Liver (tissue), 9 donors: ENCODE measurements around the gene C5. TPM values are rescaled to one million over a fixed set of nuclear protein-coding genes. Genes with fewer than 3 reads are reported as not detected.

Source experiments
- DNase-seq: peaks from one replicate; pipeline ENCODE4 v3.0.0-alpha.2; 2017; ENCODE audit warnings: low spot score
- H3K27ac ChIP-seq, 2 donors: one replicate each; pipeline ENCODE4 v1.7.0; 2013; ENCODE audit warnings: inconsistent platforms in 2 of 2, low read length in 2 of 2, control low read depth in 1 of 2, low read depth in 1 of 2, mild to moderate bottlenecking in 1 of 2
- H3K27me3 ChIP-seq, 4 donors: one replicate each; pipeline versions ENCODE4 v1.6.1 to v1.7.0; 2013; ENCODE audit warnings: low read length in 3 of 4, inconsistent platforms in 1 of 4, mild to moderate bottlenecking in 1 of 4, moderate library complexity in 1 of 4; ENCODE audit not compliant: control insufficient read depth in 4 of 4, insufficient read depth in 4 of 4
- H3K36me3 ChIP-seq, 4 donors: one replicate each; pipeline versions ENCODE4 v1.6.1 to v1.7.0; 2013; ENCODE audit warnings: low read length in 3 of 4, mild to moderate bottlenecking in 3 of 4, low read depth in 1 of 4, moderate library complexity in 1 of 4; ENCODE audit not compliant: control insufficient read depth in 4 of 4, insufficient read depth in 3 of 4
- H3K4me1 ChIP-seq, 4 donors: one replicate each; pipeline versions ENCODE4 v1.6.1 to v1.7.0; 2013; ENCODE audit warnings: low read length in 3 of 4, mild to moderate bottlenecking in 3 of 4, moderate library complexity in 1 of 4; ENCODE audit not compliant: control insufficient read depth in 4 of 4, insufficient read depth in 4 of 4
- H3K4me3 ChIP-seq, 3 donors: one replicate each; pipeline versions ENCODE4 v1.6.1 to v1.7.0; 2013; ENCODE audit warnings: low read length in 3 of 3, control low read depth in 1 of 3, low read depth in 1 of 3, mild to moderate bottlenecking in 1 of 3
- H3K9ac ChIP-seq, 2 donors: one replicate each; pipeline ENCODE4 v1.7.0; 2013; ENCODE audit warnings: low read length in 2 of 2, mild to moderate bottlenecking in 2 of 2, moderate library complexity in 2 of 2, control low read depth in 1 of 2, low read depth in 1 of 2
- H3K9me3 ChIP-seq, 4 donors: one replicate each; pipeline versions ENCODE4 v1.6.1 to v1.7.0; 2013; ENCODE audit warnings: low read length in 3 of 4; ENCODE audit not compliant: control insufficient read depth in 4 of 4
- ATF3 ChIP-seq: IDR thresholded peaks from 2 replicates; pipeline ENCODE4 v1.6.1; 2016; ENCODE audit warnings: antibody characterized with exemption
- CTCF ChIP-seq: fragments of 150-350 bp; IDR thresholded peaks from 2 replicates; pipeline ENCODE4 v1.5.1; 2017; ENCODE audit warnings: improper control_type of control experiment, low read depth, low read length; ENCODE audit not compliant: missing input control
- EGR1 ChIP-seq, 2 donors: IDR thresholded peaks; 2 replicates each; pipeline ENCODE4 v1.6.1; 2016 to 2018; ENCODE audit warnings: antibody characterized with exemption in 2 of 2, low read depth in 2 of 2
- FOXA1 ChIP-seq: IDR thresholded peaks from 2 replicates; pipeline ENCODE4 v1.6.1; 2016; ENCODE audit warnings: antibody characterized with exemption
- FOXA2 ChIP-seq: IDR thresholded peaks from 2 replicates; pipeline ENCODE4 v1.6.1; 2016; ENCODE audit warnings: antibody characterized with exemption
- GABPA ChIP-seq, 2 donors: IDR thresholded peaks in 1 of 2; conservative IDR thresholded peaks in 1 of 2; 2 replicates each; pipeline ENCODE4 v1.6.1; 2016; ENCODE audit warnings: antibody characterized with exemption in 2 of 2, mild to moderate bottlenecking in 1 of 2, moderate library complexity in 1 of 2
- HNF4A ChIP-seq, 2 donors: conservative IDR thresholded peaks; 2 replicates each; pipeline ENCODE4 v1.6.1; 2016; ENCODE audit warnings: antibody characterized with exemption in 2 of 2, mild to moderate bottlenecking in 2 of 2
- JUND ChIP-seq, 2 donors: IDR thresholded peaks; 2 replicates each; pipeline ENCODE4 v1.6.1; 2016; ENCODE audit warnings: antibody characterized with exemption in 2 of 2
- MAX ChIP-seq: IDR thresholded peaks from 2 replicates; pipeline ENCODE4 v1.6.1; 2016; ENCODE audit warnings: antibody characterized with exemption
- NR2F2 ChIP-seq: IDR thresholded peaks from 2 replicates; pipeline ENCODE4 v1.6.1; 2016; ENCODE audit warnings: antibody characterized with exemption
- RAD21 ChIP-seq, 2 donors: IDR thresholded peaks; 2 replicates each; pipeline ENCODE4 v1.6.1; 2016; ENCODE audit warnings: antibody characterized with exemption in 2 of 2, mild to moderate bottlenecking in 2 of 2
- REST ChIP-seq: IDR thresholded peaks from 2 replicates; pipeline ENCODE4 v1.6.1; 2016; ENCODE audit warnings: antibody characterized with exemption, mild to moderate bottlenecking
- RXRA ChIP-seq, 2 donors: IDR thresholded peaks; 2 replicates each; pipeline ENCODE4 v1.6.1; 2017 to 2018; ENCODE audit warnings: antibody characterized with exemption in 2 of 2, mild to moderate bottlenecking in 1 of 2
- SP1 ChIP-seq: IDR thresholded peaks from 2 replicates; pipeline ENCODE4 v1.6.1; 2018; ENCODE audit warnings: antibody characterized with exemption, mild to moderate bottlenecking
- TAF1 ChIP-seq: conservative IDR thresholded peaks from 2 replicates; pipeline ENCODE4 v1.6.1; 2016; ENCODE audit warnings: antibody characterized with exemption, mild to moderate bottlenecking
- YY1 ChIP-seq: IDR thresholded peaks from 2 replicates; pipeline ENCODE4 v1.6.1; 2016; ENCODE audit warnings: antibody characterized with exemption, mild to moderate bottlenecking
- ZBTB33 ChIP-seq: IDR thresholded peaks from 2 replicates; pipeline ENCODE4 v1.6.1; 2016; ENCODE audit warnings: antibody characterized with exemption
- WGBS: extraction: QIAGEN DNeasy Blood & Tissue Kit; methylation state at CpG from one replicate; pipeline ENCODE4 v1.1.7; 2013; 5-methylcytosine and 5-hydroxymethylcytosine counted together
- polyA plus RNA-seq, 2 donors: library from polyadenylated mRNA; stranded (reverse) in 1 of 2; unstranded in 1 of 2; fragments of 200-250 nt in 1 of 2; fragments of >200 nt in 1 of 2; fragmentation: Nextera tagmentation in 1 of 2; extraction: Ambion mirVana in 1 of 2; gene quantifications; one replicate each; pipeline versions ENCODE4 v1.2.1 to v1.2.3, GENCODE V29; 2013 to 2015
- total RNA-seq, 2 donors: library from RNA; depleted of rRNA; stranded (reverse); fragments of >200 nt; gene quantifications; one replicate each; pipeline ENCODE4 v1.2.3, GENCODE V29; 2014
- donor health status: healthy.
- donor health status: healthy.
- donor health status: healthy.
- donor health status: healthy.
- donor health status: healthy.

Gene C5
- total and polyA plus RNA-seq, 4 donors, result 127 to 485 (median 361) TPM

GRCh38 chr9:121024237-121024636, 25.8 kb downstream of the C5 start (continued):
- TF ChIP-seq ATF3 (no peak), MAX (no peak), ZBTB33 (no peak), FOXA2 (no peak), TAF1 (no peak), HNF4A (conservative IDR thresholded peaks at IDR 0.05) (no peak), EGR1 (IDR thresholded peaks at IDR 0.05; ENCODE audit: low read depth in 2 of 2) (no peak)

GRCh38 chr9:121023064-121023463, 27.0 kb downstream of the C5 start:
- Histone ChIP-seq H3K9ac (peak overlapping the region in 1 of 2 donors; percentile 8), H3K4me3 (no peak overlapping the region), H3K27me3 (no peaks in the 10 kb centered on the region), H3K4me1 (peaks cover 9 to 60% (median 49%) of the 10 kb centered on the region in 4 donors), H3K9me3 (no peaks in the 10 kb centered on the region), H3K27ac (no peak overlapping the region), H3K36me3 (peaks cover 3 to 69% (median 40%) of the 10 kb centered on the region in 4 donors)
- TF ChIP-seq YY1 (no peak), CTCF (peak; percentile 29), FOXA2 (no peak), EGR1 (IDR thresholded peaks at IDR 0.05; ENCODE audit: low read depth in 2 of 2) (no peak), RXRA (IDR thresholded peaks at IDR 0.05) (no peak), RAD21 (IDR thresholded peaks at IDR 0.05) (peak; percentile 23 to 47), SP1 (no peak), TAF1 (no peak)
- DNase-seq, result no peak
- WGBS, result 79% methylated on average over 1 of the region's 1 CpG

- H3K9ac ChIP-seq, result no peak overlapping the region
- H3K4me3 ChIP-seq, result no peak overlapping the region
- peaks cover 6 to 51% (median 41%) of the 10 kb centered on the region in 4 donors for H3K4me1 ChIP-seq
- no peaks in the 10 kb centered on the region for H3K9me3 ChIP-seq
- DNase-seq, result no peak
- TF ChIP-seq FOXA1, result no peak
- TF ChIP-seq FOXA2, result no peak
- TF ChIP-seq NR2F2, result no peak
- TF ChIP-seq REST, result no peak
- no peak for TF ChIP-seq RXRA (IDR thresholded peaks at IDR 0.05)
- no peak for TF ChIP-seq GABPA (IDR thresholded peaks at IDR 0.05 in 1 of 2, conservative IDR thresholded peaks at IDR 0.05 in 1 of 2)
- TF ChIP-seq SP1, result no peak
- no peak for TF ChIP-seq RAD21 (IDR thresholded peaks at IDR 0.05)
- no peak for TF ChIP-seq EGR1 (IDR thresholded peaks at IDR 0.05; ENCODE audit: low read depth in 2 of 2)
- TF ChIP-seq YY1, result no peak
- TF ChIP-seq HNF4A (conservative IDR thresholded peaks at IDR 0.05), result no peak
- no peak for TF ChIP-seq CTCF
- TF ChIP-seq JUND (IDR thresholded peaks at IDR 0.05), result no peak
- TF ChIP-seq MAX, result no peak
- no peak for TF ChIP-seq TAF1
- TF ChIP-seq ATF3, result no peak
- WGBS, result 45% methylated on average over 4 of the region's 4 CpGs
- peaks cover 5 to 79% (median 52%) of the 10 kb centered on the region in 4 donors for H3K36me3 ChIP-seq
- H3K27ac ChIP-seq, result no peak overlapping the region
- no peaks in the 10 kb centered on the region for H3K27me3 ChIP-seq
These were observed 28.8 kb downstream of the C5 start for GRCh38 chr9:121021301-121021700.
